ENCODE measurements around the gene IGFBP6.
A peak's percentile ranks its signal among the peaks of the same experiment; 100 is the strongest.

GRCh38 chr12:53071591-53072551 is 25.6 kb upstream of the IGFBP6 start:
- TF ChIP-seq EZH2 (IDR thresholded peaks at IDR 0.05; ENCODE audit: borderline replicate concordance, low read depth, low read length), result no peak
- no peak for TF ChIP-seq ZNF778 (CRISPR knock-in tag; IDR thresholded peaks at IDR 0.05)
- TF ChIP-seq SFPQ (IDR thresholded peaks at IDR 0.05; ENCODE audit: low read depth, low read length), result no peak
- TF ChIP-seq SOX6 (IDR thresholded peaks at IDR 0.05), result no peak
- peak; percentile 45 to 52 (median 45) for TF ChIP-seq CTCF (IDR thresholded peaks at IDR 0.05 in 2 of 3, conservative IDR thresholded peaks at IDR 0.05 in 1 of 3; ENCODE audit: insufficient read depth in 2 of 3, low read depth in 1 of 3, low read length in 3 of 3)
- TF ChIP-seq ZBTB11 (CRISPR knock-in tag; IDR thresholded peaks at IDR 0.05), result no peak
- no peak for TF ChIP-seq GTF2F1 (IDR thresholded peaks at IDR 0.05; ENCODE audit: low read depth, low read length)
- TF ChIP-seq MAZ (CRISPR knock-in tag; conservative IDR thresholded peaks at IDR 0.05 in 1 of 2, IDR thresholded peaks at IDR 0.05 in 1 of 2), result no peak
